HEK293T (cell line): ENCODE measurements around the gene KL.

Experiments
- CTCF ChIA-PET: fragments of 350-600 bp; formaldehyde crosslinking; extraction: SDS; loops from one replicate; lab custom pipeline; 2021; ENCODE audit warnings: antibody characterized with exemption, inconsistent platforms; lab: Yijun Ruan, JAX
- POLR2A ChIA-PET: fragments of 350-600 bp; formaldehyde crosslinking; extraction: SDS; loops from one replicate; lab custom pipeline; 2020; ENCODE audit warnings: antibody characterized with exemption, inconsistent platforms; lab: Yijun Ruan, JAX
- DNase-seq: peaks from one replicate; pipeline ENCODE4 v3.0.0; 2012; ENCODE audit warnings: mixed read lengths; ENCODE audit errors: extremely low spot score
- ARNT ChIP-seq: fragments of 450-650 bp; IDR thresholded peaks from 2 replicates; pipeline ENCODE4 v1.6.1; 2017; ENCODE audit warnings: mild to moderate bottlenecking
- BHLHE40 ChIP-seq: fragments of 450-650 bp; IDR thresholded peaks from 2 replicates; pipeline ENCODE4 v1.6.1; 2016; ENCODE audit warnings: mild to moderate bottlenecking, moderate library complexity, borderline replicate concordance
- CTBP1 ChIP-seq: fragments of 450-650 bp; IDR thresholded peaks from 2 replicates; pipeline ENCODE4 v1.6.1; 2016; ENCODE audit warnings: borderline replicate concordance
- ELF4 ChIP-seq: fragments of 450-650 bp; IDR thresholded peaks from 2 replicates; pipeline ENCODE4 v1.6.1; 2017; ENCODE audit warnings: antibody characterized with exemption
- FOXA1 ChIP-seq: fragments of 450-650 bp; IDR thresholded peaks from 2 replicates; pipeline ENCODE4 v1.6.1; 2016; ENCODE audit warnings: mild to moderate bottlenecking
- FOXK2 ChIP-seq: fragments of 450-650 bp; IDR thresholded peaks from 2 replicates; pipeline ENCODE4 v1.6.1; 2016; ENCODE audit warnings: mild to moderate bottlenecking
- FOXM1 ChIP-seq: fragments of 450-650 bp; IDR thresholded peaks from 2 replicates; pipeline ENCODE4 v1.6.1; 2017; ENCODE audit warnings: mild to moderate bottlenecking, borderline replicate concordance
- HDGF ChIP-seq: fragments of 450-650 bp; IDR thresholded peaks from 2 replicates; pipeline ENCODE4 v1.6.1; 2017; ENCODE audit warnings: antibody characterized with exemption, borderline replicate concordance
- L3MBTL2 ChIP-seq: fragments of 450-650 bp; conservative IDR thresholded peaks from 2 replicates; pipeline ENCODE4 v1.6.1; 2016; ENCODE audit warnings: mild to moderate bottlenecking
- LEF1 ChIP-seq: fragments of 450-650 bp; IDR thresholded peaks from 2 replicates; pipeline ENCODE4 v1.6.1; 2017; ENCODE audit warnings: mild to moderate bottlenecking, borderline replicate concordance
- NFRKB ChIP-seq: fragments of 450-650 bp; IDR thresholded peaks from 2 replicates; pipeline ENCODE4 v1.6.1; 2016; ENCODE audit warnings: mild to moderate bottlenecking, moderate library complexity
- SP1 ChIP-seq: fragments of 450-650 bp; IDR thresholded peaks from 2 replicates; pipeline ENCODE4 v1.6.1; 2017
- SUZ12 ChIP-seq: fragments of 450-650 bp; IDR thresholded peaks from 2 replicates; pipeline ENCODE4 v1.6.1; 2016; ENCODE audit warnings: mild to moderate bottlenecking
- TARDBP ChIP-seq: fragments of 450-650 bp; IDR thresholded peaks from 2 replicates; pipeline ENCODE4 v1.6.1; 2016
- ZNF384 ChIP-seq: fragments of 450-650 bp; IDR thresholded peaks from 2 replicates; pipeline ENCODE4 v1.6.1; 2016
- TF ChIP-seq, protein P1 (sequence below): fragments of 450-650 bp; IDR thresholded peaks from 2 replicates; pipeline ENCODE4 v1.6.1; 2016

The KL gene

DNA sequence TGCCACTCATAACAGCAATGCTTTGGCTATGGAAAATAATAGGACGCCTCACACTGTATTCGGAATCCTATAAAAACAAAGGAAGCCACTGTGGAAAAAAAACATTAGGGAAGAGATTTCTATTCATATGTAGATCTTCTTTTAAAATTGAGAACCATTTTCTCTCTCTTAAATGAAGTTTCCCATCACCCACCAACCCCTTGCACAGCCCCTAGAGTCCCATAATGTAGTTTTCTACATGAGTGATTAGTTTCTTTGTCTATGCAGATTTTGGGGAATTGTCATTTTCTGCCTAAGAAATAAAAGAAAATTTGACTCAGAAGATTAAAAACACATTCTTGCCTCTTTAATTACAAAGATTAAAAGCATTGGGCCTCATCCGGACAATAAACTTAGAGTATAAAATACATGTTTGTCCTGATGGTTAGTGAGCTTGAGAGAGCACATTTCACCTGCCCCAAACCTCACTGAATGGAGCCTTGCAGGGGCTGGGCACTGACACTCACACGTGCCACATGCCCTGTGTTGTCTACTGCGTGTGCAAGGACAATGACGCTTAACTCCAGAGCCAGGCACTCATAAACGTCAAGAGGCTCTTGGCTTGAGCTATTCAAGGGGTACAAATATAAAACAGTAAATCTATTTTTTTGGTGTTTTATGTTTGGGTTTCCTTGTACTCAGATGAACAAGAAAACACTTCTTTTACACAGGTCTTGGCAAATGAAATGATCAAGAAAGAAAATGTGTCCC, 40.0 kb upstream of the KL start:
- CTCF ChIA-PET = no interaction called here
- POLR2A ChIA-PET = no interaction called here
- no peak for DNase-seq
- TF ChIP-seq ELF4 (no peak), BHLHE40 (no peak), TARDBP (no peak), ARNT (no peak), CTBP1 (no peak), ZNF384 (no peak), HDGF (no peak), FOXM1 (no peak), LEF1 (no peak), L3MBTL2 (no peak), FOXA1 (no peak), SP1 (no peak), SUZ12 (no peak)
- TF ChIP-seq, protein P1, sequence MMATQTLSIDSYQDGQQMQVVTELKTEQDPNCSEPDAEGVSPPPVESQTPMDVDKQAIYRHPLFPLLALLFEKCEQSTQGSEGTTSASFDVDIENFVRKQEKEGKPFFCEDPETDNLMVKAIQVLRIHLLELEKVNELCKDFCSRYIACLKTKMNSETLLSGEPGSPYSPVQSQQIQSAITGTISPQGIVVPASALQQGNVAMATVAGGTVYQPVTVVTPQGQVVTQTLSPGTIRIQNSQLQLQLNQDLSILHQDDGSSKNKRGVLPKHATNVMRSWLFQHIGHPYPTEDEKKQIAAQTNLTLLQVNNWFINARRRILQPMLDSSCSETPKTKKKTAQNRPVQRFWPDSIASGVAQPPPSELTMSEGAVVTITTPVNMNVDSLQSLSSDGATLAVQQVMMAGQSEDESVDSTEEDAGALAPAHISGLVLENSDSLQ = no peak

DNA sequence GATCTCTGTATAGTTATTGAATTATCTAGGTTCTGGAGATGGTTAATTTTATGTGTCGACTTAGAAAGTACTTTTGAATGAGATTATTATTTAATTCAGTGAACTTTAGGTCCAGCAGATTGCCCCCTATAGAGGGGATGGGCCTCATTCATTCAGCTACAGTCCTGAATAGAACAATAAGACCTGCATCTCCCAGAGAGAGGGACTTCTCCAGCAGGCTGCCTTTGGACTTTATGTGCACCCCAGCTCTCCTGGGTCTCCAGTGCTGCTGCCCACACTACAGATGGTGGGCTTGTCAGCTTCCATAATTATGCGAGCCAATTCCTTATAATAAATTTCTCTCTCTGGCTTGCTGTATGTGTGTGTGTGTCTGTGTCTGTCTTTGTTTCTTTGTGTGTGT, 39.3 kb upstream of the KL start:
- CTCF ChIA-PET = no interaction called here
- TF ChIP-seq ELF4 (no peak), L3MBTL2 (no peak), SUZ12 (no peak), SP1 (no peak)
- POLR2A ChIA-PET = no interaction called here
- DNase-seq = no peak

DNA sequence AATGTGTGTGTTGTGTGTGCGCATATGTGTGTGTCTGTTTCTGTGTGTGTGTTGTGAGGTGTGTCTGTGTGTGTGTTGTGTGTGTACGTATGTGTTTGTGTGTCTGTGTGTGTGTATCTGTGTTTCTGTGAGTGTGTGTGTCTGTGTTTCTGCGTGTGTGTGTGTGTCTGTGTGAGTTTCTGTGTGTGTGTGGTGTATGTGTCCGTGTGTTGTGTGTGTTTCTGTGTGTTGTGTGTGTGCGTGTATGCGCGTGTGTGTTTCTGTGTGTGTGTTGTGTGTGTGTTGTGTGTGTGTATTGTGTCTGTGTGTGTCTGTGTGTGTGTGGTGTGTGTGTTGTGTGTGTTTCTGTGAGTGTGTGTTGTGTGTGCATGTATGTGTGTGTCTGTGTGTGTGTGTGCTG, 38.9 kb upstream of the KL start:
- TF ChIP-seq HDGF (no peak), L3MBTL2 (no peak), FOXM1 (no peak), ZNF384 (no peak), FOXK2 (no peak), ELF4 (no peak)
- DNase-seq = no peak
- ChIA-PET CTCF (no interaction called here), POLR2A (no interaction called here)

DNA sequence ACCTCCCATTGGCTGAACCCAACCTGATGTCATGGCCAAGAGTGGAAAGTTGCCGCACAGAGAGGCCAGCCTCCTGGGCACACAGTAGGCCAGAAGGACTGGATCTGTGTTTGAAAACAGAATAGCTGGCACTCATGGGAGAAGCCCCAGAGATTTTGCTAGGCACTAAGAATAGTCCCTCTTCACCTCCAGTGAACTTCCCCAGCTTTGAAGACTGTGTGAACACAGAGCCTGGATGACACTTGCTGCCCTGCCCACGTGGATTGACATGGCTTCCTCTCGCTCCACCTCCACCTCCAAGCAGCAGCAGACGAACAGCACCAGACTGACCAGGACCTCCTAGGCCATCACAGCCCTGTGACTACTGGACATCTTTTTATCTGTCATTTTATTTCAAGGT, 37.9 kb upstream of the KL start:
- TF ChIP-seq LEF1 = no peak
- TF ChIP-seq HDGF = no peak
- TF ChIP-seq BHLHE40 = no peak
- TF ChIP-seq, protein P1 = no peak
- no peak for TF ChIP-seq ELF4
- CTCF ChIA-PET = no interaction called here
- no peak for DNase-seq
- POLR2A ChIA-PET = no interaction called here

DNA sequence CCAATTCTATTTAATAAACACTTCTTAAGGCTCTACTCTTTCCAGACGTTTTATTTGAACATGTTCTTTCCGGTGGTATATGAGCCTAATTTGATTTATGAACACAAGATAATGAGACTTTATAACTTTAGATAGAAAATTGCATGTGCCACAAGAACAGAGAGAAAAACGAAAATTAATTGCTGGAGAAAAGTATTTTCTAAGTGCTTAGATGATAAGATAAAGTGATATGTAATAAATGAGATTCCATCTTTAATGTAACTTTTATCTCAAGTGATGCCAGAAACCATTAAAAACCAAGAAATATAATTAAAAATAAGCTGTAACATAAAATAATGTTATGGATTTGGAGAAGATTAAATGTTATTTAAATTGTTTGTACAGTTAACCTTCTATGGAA, 33.2 kb upstream of the KL start:
- no peak for TF ChIP-seq HDGF
- TF ChIP-seq ARNT = no peak
- no peak for TF ChIP-seq FOXK2
- no peak for TF ChIP-seq FOXA1
- no peak for TF ChIP-seq TARDBP
- no peak for TF ChIP-seq SP1
- TF ChIP-seq ELF4 = no peak
- TF ChIP-seq, protein P1 = no peak
- no peak for TF ChIP-seq NFRKB
- TF ChIP-seq L3MBTL2 = no peak
- no peak for TF ChIP-seq ZNF384
- no peak for TF ChIP-seq FOXM1
- ChIA-PET CTCF (no interaction called here), POLR2A (no interaction called here)
- DNase-seq = no peak

DNA sequence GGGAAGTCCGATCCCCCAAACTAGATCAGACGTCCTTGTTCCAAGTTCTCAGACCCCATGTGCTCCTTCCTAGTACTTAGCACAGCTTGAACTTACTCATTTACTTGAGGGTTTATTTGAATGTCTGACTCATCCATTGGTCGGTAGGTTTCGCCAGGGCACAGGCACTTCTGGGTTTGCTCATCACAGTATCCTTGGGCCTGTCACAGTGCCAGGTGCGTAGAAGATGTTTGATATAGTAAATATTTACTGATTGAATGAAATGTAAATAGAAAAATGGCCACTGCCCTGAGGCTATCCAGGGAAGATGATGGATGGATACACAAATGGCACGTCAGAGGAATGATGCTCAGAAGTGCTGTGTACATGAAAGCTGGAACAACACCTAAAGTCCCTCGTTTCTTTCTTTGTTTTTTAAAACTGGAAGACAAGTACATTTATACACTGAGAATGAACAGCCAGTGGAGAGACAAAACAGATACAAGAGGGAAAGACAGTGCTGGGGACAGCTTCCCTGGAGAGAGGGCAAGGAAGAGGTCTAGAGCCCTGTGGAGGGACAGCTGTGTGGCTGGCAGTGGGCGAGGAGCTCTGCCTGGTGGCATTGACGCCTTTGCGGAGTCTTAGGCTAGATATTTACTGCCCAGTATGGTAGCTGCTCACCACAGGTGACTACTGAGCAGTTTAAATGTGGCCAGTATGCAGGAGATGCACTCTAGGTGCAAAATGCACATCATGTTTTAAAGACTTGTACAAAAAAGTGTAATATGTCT, 31.2 kb upstream of the KL start:
- ChIA-PET CTCF (no interaction called here), POLR2A (no interaction called here)
- TF ChIP-seq FOXK2 (no peak), FOXM1 (no peak), ELF4 (no peak), FOXA1 (no peak), SUZ12 (no peak), NFRKB (no peak), ZNF384 (no peak), CTBP1 (no peak)
- TF ChIP-seq, protein P1 = no peak
- no peak for DNase-seq
